ENCODE data around the gene HNF4A.

The HNF4A gene

DNA sequence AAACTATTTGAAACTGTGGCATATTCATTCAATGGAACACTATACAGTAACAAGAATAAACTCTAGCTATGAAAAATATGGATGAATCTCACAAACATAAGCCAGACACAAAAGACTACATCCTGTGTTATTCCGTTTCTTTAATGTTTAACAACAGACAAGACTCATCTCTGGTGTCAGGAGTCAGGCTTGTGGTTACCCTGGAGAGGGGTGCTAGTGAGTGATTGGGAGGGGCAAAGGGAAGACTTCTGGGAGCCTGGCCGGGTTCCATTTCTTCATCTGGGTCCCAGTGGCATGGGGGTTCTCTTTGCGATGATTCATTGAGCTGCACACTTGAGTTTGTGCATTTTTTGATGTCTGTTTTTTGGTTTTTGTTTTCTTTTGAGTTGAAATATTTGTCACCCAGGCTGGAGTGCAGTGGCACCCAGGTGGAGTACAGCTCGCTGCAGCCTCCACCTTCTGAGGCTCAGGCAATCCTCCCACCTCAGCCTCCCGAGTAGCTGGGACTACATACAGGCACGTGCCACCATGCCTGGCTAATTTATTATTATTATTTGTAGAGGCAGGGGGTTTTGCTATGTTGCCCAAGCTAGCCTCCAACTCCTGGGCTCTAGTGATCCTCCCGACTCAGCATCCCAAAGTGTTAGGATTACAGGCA, 98.9 kb downstream of the HNF4A start (continued):
- TF ChIP-seq, protein P1, sequence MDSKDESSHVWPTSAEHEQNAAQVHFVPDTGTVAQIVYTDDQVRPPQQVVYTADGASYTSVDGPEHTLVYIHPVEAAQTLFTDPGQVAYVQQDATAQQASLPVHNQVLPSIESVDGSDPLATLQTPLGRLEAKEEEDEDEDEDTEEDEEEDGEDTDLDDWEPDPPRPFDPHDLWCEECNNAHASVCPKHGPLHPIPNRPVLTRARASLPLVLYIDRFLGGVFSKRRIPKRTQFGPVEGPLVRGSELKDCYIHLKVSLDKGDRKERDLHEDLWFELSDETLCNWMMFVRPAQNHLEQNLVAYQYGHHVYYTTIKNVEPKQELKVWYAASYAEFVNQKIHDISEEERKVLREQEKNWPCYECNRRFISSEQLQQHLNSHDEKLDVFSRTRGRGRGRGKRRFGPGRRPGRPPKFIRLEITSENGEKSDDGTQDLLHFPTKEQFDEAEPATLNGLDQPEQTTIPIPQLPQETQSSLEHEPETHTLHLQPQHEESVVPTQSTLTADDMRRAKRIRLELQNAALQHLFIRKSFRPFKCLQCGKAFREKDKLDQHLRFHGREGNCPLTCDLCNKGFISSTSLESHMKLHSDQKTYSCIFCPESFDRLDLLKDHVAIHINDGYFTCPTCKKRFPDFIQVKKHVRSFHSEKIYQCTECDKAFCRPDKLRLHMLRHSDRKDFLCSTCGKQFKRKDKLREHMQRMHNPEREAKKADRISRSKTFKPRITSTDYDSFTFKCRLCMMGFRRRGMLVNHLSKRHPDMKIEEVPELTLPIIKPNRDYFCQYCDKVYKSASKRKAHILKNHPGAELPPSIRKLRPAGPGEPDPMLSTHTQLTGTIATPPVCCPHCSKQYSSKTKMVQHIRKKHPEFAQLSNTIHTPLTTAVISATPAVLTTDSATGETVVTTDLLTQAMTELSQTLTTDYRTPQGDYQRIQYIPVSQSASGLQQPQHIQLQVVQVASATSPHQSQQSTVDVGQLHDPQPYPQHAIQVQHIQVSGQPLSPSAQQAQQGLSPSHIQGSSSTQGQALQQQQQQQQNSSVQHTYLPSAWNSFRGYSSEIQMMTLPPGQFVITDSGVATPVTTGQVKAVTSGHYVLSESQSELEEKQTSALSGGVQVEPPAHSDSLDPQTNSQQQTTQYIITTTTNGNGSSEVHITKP (tag by site-specific recombination; IDR thresholded peaks at IDR 0.05), result no peak

DNA sequence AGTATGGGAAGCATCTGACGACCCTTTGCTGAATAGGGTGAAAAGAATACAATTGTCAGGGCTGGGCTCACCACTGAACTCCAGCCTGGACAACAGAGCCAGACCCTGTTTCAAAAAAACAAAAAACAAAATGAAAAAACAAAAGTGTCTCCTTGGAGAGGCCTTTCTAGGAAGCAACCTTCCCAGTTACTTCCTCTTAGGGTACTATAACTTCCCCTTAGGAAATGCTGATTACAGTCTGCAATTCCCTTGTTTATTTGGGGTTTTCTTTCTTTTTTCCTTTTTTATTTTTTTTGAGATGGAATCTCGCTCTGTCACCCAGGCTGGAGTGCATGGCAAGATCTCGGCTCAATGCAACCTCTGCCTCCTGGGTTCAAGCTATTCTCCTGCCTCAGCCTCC, 99.6 kb downstream of the HNF4A start:
- Histone ChIP-seq H3K9me3 (ENCODE audit: control insufficient read depth, insufficient read depth, low read depth, low read length) (no peaks in the 10 kb centered on the region), H3K36me3 (ENCODE audit: control insufficient read depth in 2 of 2, insufficient read depth in 1 of 2, low read length in 2 of 2) (no peaks in the 10 kb centered on the region), H3K4me3 (ENCODE audit: low read depth, low read length) (no peak overlapping the region), H3K4me1 (ENCODE audit: control insufficient read depth, insufficient read depth, low read length) (no peaks in the 10 kb centered on the region), H3K27ac (ENCODE audit: extremely low read depth, low read depth, low read length) (no peak overlapping the region)
- POLR2A ChIA-PET, result no interaction called here
- TF ChIP-seq MZF1 (tag by site-specific recombination; IDR thresholded peaks at IDR 0.05; ENCODE audit: borderline replicate concordance) (no peak), GLI2 (tag by site-specific recombination; IDR thresholded peaks at IDR 0.05; ENCODE audit: borderline replicate concordance, low read depth) (no peak), ZNF791 (tag by site-specific recombination; IDR thresholded peaks at IDR 0.05) (no peak), ZNF664 (tag by site-specific recombination; IDR thresholded peaks at IDR 0.05) (no peak), ZNF311 (tag by site-specific recombination; IDR thresholded peaks at IDR 0.05; ENCODE audit: borderline replicate concordance) (no peak), ZNF521 (tag by site-specific recombination; IDR thresholded peaks at IDR 0.05) (no peak), ZNF707 (tag by site-specific recombination; IDR thresholded peaks at IDR 0.05) (no peak), ZNF174 (tag by site-specific recombination; IDR thresholded peaks at IDR 0.05) (no peak), ZNF140 (tag by site-specific recombination; IDR thresholded peaks at IDR 0.05) (no peak), GFI1B (tag by site-specific recombination; IDR thresholded peaks at IDR 0.05) (no peak), ZNF404 (tag by site-specific recombination; IDR thresholded peaks at IDR 0.05) (no peak), ZNF837 (tag by site-specific recombination; IDR thresholded peaks at IDR 0.05) (no peak), OVOL3 (tag by site-specific recombination; IDR thresholded peaks at IDR 0.05) (no peak)
- TF ChIP-seq, protein P2, sequence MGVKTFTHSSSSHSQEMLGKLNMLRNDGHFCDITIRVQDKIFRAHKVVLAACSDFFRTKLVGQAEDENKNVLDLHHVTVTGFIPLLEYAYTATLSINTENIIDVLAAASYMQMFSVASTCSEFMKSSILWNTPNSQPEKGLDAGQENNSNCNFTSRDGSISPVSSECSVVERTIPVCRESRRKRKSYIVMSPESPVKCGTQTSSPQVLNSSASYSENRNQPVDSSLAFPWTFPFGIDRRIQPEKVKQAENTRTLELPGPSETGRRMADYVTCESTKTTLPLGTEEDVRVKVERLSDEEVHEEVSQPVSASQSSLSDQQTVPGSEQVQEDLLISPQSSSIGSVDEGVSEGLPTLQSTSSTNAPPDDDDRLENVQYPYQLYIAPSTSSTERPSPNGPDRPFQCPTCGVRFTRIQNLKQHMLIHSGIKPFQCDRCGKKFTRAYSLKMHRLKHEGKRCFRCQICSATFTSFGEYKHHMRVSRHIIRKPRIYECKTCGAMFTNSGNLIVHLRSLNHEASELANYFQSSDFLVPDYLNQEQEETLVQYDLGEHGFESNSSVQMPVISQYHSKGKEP (tag by site-specific recombination; IDR thresholded peaks at IDR 0.05), result no peak
- CTCF ChIA-PET, result interaction anchor here (0.7 kb wide), 1 partner anchor 69 kb away, joined by 3 read pairs; no protein-coding TSS in a partner anchor

DNA sequence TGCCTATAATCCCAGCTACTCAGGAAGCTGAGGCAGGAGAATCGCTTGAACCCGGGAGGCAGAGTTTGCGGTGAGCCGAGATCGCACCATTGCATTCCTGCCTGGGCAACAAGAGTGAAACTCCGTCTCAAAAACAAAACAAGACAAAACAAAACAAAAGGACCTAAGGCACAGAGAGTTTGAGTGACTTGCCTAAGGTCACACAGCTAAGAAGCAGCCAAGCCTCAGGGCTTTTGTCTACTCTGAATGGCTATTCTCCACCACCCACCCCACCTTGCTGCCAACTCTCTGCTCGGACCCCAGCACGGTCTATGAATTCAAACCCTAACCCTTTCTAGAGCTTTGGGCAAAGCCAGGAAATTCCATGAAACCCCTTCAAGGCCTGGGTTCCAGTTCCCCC, 101.1 kb downstream of the HNF4A start:
- Histone ChIP-seq H3K36me3 (ENCODE audit: control insufficient read depth in 2 of 2, insufficient read depth in 1 of 2, low read length in 2 of 2) (no peaks in the 10 kb centered on the region), H3K27ac (ENCODE audit: extremely low read depth, low read depth, low read length) (no peak overlapping the region), H3K4me1 (ENCODE audit: control insufficient read depth, insufficient read depth, low read length) (no peaks in the 10 kb centered on the region), H3K4me3 (ENCODE audit: low read depth, low read length) (no peak overlapping the region), H3K9me3 (ENCODE audit: control insufficient read depth, insufficient read depth, low read depth, low read length) (no peaks in the 10 kb centered on the region)
- CTCF ChIA-PET, result no interaction called here
- POLR2A ChIA-PET, result no interaction called here
- TF ChIP-seq ZNF10 (tag by site-specific recombination; IDR thresholded peaks at IDR 0.05), result no peak
- no peak for TF ChIP-seq ZFP41 (tag by site-specific recombination; IDR thresholded peaks at IDR 0.05; ENCODE audit: borderline replicate concordance)
- TF ChIP-seq GFI1B (tag by site-specific recombination; IDR thresholded peaks at IDR 0.05), result no peak
- no peak for TF ChIP-seq ZNF610 (tag by site-specific recombination; IDR thresholded peaks at IDR 0.05; ENCODE audit: borderline replicate concordance)
- no peak for TF ChIP-seq ZNF558 (tag by site-specific recombination; IDR thresholded peaks at IDR 0.05)
- no peak for TF ChIP-seq ZIC2 (tag by site-specific recombination; IDR thresholded peaks at IDR 0.05)
- no peak for TF ChIP-seq ZNF747 (tag by site-specific recombination; IDR thresholded peaks at IDR 0.05)
- no peak for TF ChIP-seq TRIM28 (IDR thresholded peaks at IDR 0.05; ENCODE audit: borderline replicate concordance, low read length)
- no peak for TF ChIP-seq GLIS1 (tag by site-specific recombination; IDR thresholded peaks at IDR 0.05)
- TF ChIP-seq, protein P3, sequence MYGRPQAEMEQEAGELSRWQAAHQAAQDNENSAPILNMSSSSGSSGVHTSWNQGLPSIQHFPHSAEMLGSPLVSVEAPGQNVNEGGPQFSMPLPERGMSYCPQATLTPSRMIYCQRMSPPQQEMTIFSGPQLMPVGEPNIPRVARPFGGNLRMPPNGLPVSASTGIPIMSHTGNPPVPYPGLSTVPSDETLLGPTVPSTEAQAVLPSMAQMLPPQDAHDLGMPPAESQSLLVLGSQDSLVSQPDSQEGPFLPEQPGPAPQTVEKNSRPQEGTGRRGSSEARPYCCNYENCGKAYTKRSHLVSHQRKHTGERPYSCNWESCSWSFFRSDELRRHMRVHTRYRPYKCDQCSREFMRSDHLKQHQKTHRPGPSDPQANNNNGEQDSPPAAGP (tag by site-specific recombination; IDR thresholded peaks at IDR 0.05), result no peak
- no peak for TF ChIP-seq ZNF175 (tag by site-specific recombination; IDR thresholded peaks at IDR 0.05)
